IMR-90 (cell line): ENCODE measurements around the gene RRP1B. TPM values are rescaled to one million over a fixed set of nuclear protein-coding genes. Genes with fewer than 3 reads are reported as not detected.

Experiments
- ATAC-seq: fragments of 200-7000 bp; cut with Tn5 transposase; 2 replicates; pipeline ENCODE4 v1.9.1; 2020; ENCODE audit warnings: low read depth, mild to moderate bottlenecking, moderate library complexity
- BruUV-seq: library from RNA; stranded (reverse); fragments of 400-500 nt; replicated peaks from 2 replicates; lab custom pipeline; 2021; lab: Mats Ljungman, UMichigan
- CTCF ChIA-PET: fragments of 300-600 bp; formaldehyde crosslinking; extraction: SDS; loops from one replicate; lab custom pipeline; 2021; ENCODE audit warnings: antibody characterized with exemption; lab: Yijun Ruan, JAX
- POLR2A ChIA-PET: fragments of 300-600 bp; sonication (Branson Sonifier 250); formaldehyde crosslinking; loops from one replicate; lab custom pipeline; 2022; ENCODE audit warnings: antibody characterized with exemption; ENCODE audit not compliant: unreplicated experiment; lab: Charles Lee
- DNase-seq: peaks from one replicate; pipeline ENCODE4 v3.0.0; 2013
- H2AFZ ChIP-seq: replicated peaks from 2 replicates; pipeline ENCODE3; 2013; ENCODE audit warnings: low read length, mild to moderate bottlenecking; ENCODE audit not compliant: poor library complexity
- H2AK5ac ChIP-seq: 2 replicates; pipeline ENCODE4 v1.6.1; 2013; ENCODE audit warnings: low read depth, low read length, inconsistent platforms
- H2AK9ac ChIP-seq: replicated peaks from 2 replicates; pipeline ENCODE3; 2013; ENCODE audit warnings: mild to moderate bottlenecking, low read depth, low read length, moderate library complexity; ENCODE audit not compliant: poor library complexity
- H2BK120ac ChIP-seq: 2 replicates; pipeline ENCODE4 v1.6.1; 2013; ENCODE audit warnings: low read depth, low read length, inconsistent platforms
- H2BK15ac ChIP-seq: 3 replicates; pipeline ENCODE4 v1.6.1; 2013; ENCODE audit warnings: low read depth, low read length, inconsistent platforms
- H2BK20ac ChIP-seq: 2 replicates; pipeline ENCODE4 v1.6.1; 2013; ENCODE audit warnings: low read depth, mild to moderate bottlenecking, inconsistent platforms, low read length, moderate library complexity
- H2BK5ac ChIP-seq: 2 replicates; pipeline ENCODE4 v1.6.1; 2013; ENCODE audit warnings: mild to moderate bottlenecking, low read depth, low read length, inconsistent platforms; ENCODE audit not compliant: poor library complexity, severe bottlenecking
- H3K14ac ChIP-seq: replicated peaks from 2 replicates; pipeline ENCODE4 v1.6.1; 2013; ENCODE audit warnings: low read depth, low read length, inconsistent platforms
- H3K18ac ChIP-seq: 2 replicates; pipeline ENCODE4 v1.6.1; 2013; ENCODE audit warnings: low read depth, low read length, control low read depth
- H3K23ac ChIP-seq: 2 replicates; pipeline ENCODE4 v1.6.1; 2013; ENCODE audit warnings: low read depth, low read length, inconsistent platforms
- H3K27ac ChIP-seq: 2 replicates; pipeline ENCODE4 v1.5.1; 2013; ENCODE audit warnings: mild to moderate bottlenecking, control low read depth, low read length; ENCODE audit not compliant: insufficient read depth
- H3K27me3 ChIP-seq: 2 replicates; pipeline ENCODE4 v1.6.1; 2013; ENCODE audit warnings: low read length; ENCODE audit not compliant: control insufficient read depth, insufficient read depth
- H3K36me3 ChIP-seq: 2 replicates; pipeline ENCODE4 v1.6.1; 2013; ENCODE audit warnings: low read length, mixed read lengths; ENCODE audit not compliant: control insufficient read depth, insufficient read depth
- H3K4ac ChIP-seq: 2 replicates; pipeline ENCODE4 v1.6.1; 2013; ENCODE audit warnings: low read depth, low read length, inconsistent platforms
- H3K4me1 ChIP-seq: 2 replicates; pipeline ENCODE4 v1.6.1; 2013; ENCODE audit warnings: low read length, mixed read lengths; ENCODE audit not compliant: control insufficient read depth, insufficient read depth
- H3K4me2 ChIP-seq: 2 replicates; pipeline ENCODE4 v1.6.1; 2013; ENCODE audit warnings: low read depth, mild to moderate bottlenecking, control low read depth, low read length, moderate library complexity
- H3K4me3 ChIP-seq: 2 replicates; pipeline ENCODE4 v1.5.1; 2013; ENCODE audit warnings: low read depth, mild to moderate bottlenecking, control low read depth, low read length, moderate library complexity; ENCODE audit not compliant: insufficient read depth
- H3K56ac ChIP-seq: 2 replicates; pipeline ENCODE4 v1.6.1; 2013; ENCODE audit warnings: low read length, inconsistent platforms; ENCODE audit not compliant: insufficient read depth; ENCODE audit errors: extremely low read depth
- H3K79me1 ChIP-seq, 2 experiments: 2 replicates each; pipeline ENCODE4 v1.6.1; 2013; ENCODE audit warnings: low read length in 2 of 2, inconsistent platforms in 1 of 2, low read depth in 1 of 2
- H3K9ac ChIP-seq: 2 replicates; pipeline ENCODE4 v1.6.1; 2013; ENCODE audit warnings: low read depth, low read length, control low read depth
- H3K9me1 ChIP-seq: 2 replicates; pipeline ENCODE4 v1.6.1; 2013; ENCODE audit warnings: low read length, inconsistent platforms; ENCODE audit not compliant: insufficient read depth
- H3K9me3 ChIP-seq: 2 replicates; pipeline ENCODE4 v1.6.1; 2013; ENCODE audit warnings: low read length; ENCODE audit not compliant: control insufficient read depth, insufficient read depth
- H4K20me1 ChIP-seq: 2 replicates; pipeline ENCODE4 v1.6.1; 2013; ENCODE audit warnings: low read length, inconsistent platforms; ENCODE audit not compliant: insufficient read depth
- H4K5ac ChIP-seq: 2 replicates; pipeline ENCODE4 v1.6.1; 2013; ENCODE audit warnings: mild to moderate bottlenecking, low read depth, low read length, control low read depth
- H4K8ac ChIP-seq, 2 experiments: 2 replicates each; pipeline ENCODE4 v1.6.1; 2013; ENCODE audit warnings: low read depth in 2 of 2, low read length in 2 of 2, control low read depth in 1 of 2, inconsistent platforms in 1 of 2
- H4K91ac ChIP-seq: 2 replicates; pipeline ENCODE4 v1.6.1; 2013; ENCODE audit warnings: low read depth, low read length, inconsistent platforms; ENCODE audit not compliant: insufficient read depth
- BHLHE40 ChIP-seq: fragments of 150-350 bp; IDR thresholded peaks from 2 replicates; pipeline ENCODE4 v1.6.1; 2016; ENCODE audit warnings: mild to moderate bottlenecking, low read depth, low read length
- CEBPB ChIP-seq: IDR thresholded peaks from 2 replicates; pipeline ENCODE4 v1.6.1; 2012; ENCODE audit warnings: low read depth, low read length, improper control_type of control experiment
- CHD1 ChIP-seq: IDR thresholded peaks from 2 replicates; pipeline ENCODE4 v1.6.1; 2012; ENCODE audit warnings: low read depth, low read length, improper control_type of control experiment
- CTCF ChIP-seq: conservative IDR thresholded peaks from 2 replicates; pipeline ENCODE4 v1.5.1; 2012; ENCODE audit warnings: mild to moderate bottlenecking, low read depth, low read length, improper control_type of control experiment
- ELK1 ChIP-seq: fragments of 150-350 bp; IDR thresholded peaks from 2 replicates; pipeline ENCODE4 v1.6.1; 2016; ENCODE audit warnings: low read depth, mild to moderate bottlenecking, low read length, moderate library complexity, borderline replicate concordance
- FOS ChIP-seq: fragments of 150-350 bp; IDR thresholded peaks from 2 replicates; pipeline ENCODE4 v1.6.1; 2016; ENCODE audit warnings: low read depth, low read length
- MAFK ChIP-seq: IDR thresholded peaks from 2 replicates; pipeline ENCODE4 v1.6.1; 2012; ENCODE audit warnings: low read depth, low read length, improper control_type of control experiment
- MAZ ChIP-seq: IDR thresholded peaks from 2 replicates; pipeline ENCODE4 v1.6.1; 2012; ENCODE audit warnings: low read depth, mild to moderate bottlenecking, low read length, improper control_type of control experiment, moderate library complexity, borderline replicate concordance
- MXI1 ChIP-seq: IDR thresholded peaks from 2 replicates; pipeline ENCODE4 v1.6.1; 2012; ENCODE audit warnings: low read depth, mild to moderate bottlenecking, low read length, moderate library complexity, borderline replicate concordance
- NFE2L2 ChIP-seq: fragments of 150-350 bp; IDR thresholded peaks from 2 replicates; pipeline ENCODE4 v1.6.1; 2016; ENCODE audit warnings: low read depth, mild to moderate bottlenecking, low read length
- POLR2A ChIP-seq: IDR thresholded peaks from 2 replicates; pipeline ENCODE4 v1.6.1; 2012; ENCODE audit warnings: mild to moderate bottlenecking, low read depth, low read length
- RAD21 ChIP-seq: IDR thresholded peaks from 2 replicates; pipeline ENCODE4 v1.6.1; 2012; ENCODE audit warnings: low read length, improper control_type of control experiment
- RCOR1 ChIP-seq: IDR thresholded peaks from 2 replicates; pipeline ENCODE4 v1.6.1; 2012; ENCODE audit warnings: mild to moderate bottlenecking, low read length, improper control_type of control experiment; ENCODE audit not compliant: insufficient replicate concordance
- RFX5 ChIP-seq: IDR thresholded peaks from 2 replicates; pipeline ENCODE4 v1.8.0; 2012; ENCODE audit warnings: low read depth, mild to moderate bottlenecking, low read length, moderate library complexity
- SMC3 ChIP-seq: fragments of 150-350 bp; IDR thresholded peaks from 2 replicates; pipeline ENCODE4 v1.6.1; 2016; ENCODE audit warnings: low read depth, mild to moderate bottlenecking, antibody characterized with exemption, low read length, moderate library complexity
- USF2 ChIP-seq: fragments of 150-350 bp; IDR thresholded peaks from 2 replicates; pipeline ENCODE4 v1.6.1; 2017; ENCODE audit warnings: mild to moderate bottlenecking, antibody characterized with exemption, low read length, low read depth
- WGBS, 2 experiments: methylation state at CpG; one replicate each; pipeline versions ENCODE4 v1.1.5 to v1.1.7; 2013; ENCODE audit warnings: missing lambda C conversion rate in 2 of 2; ENCODE audit not compliant: insufficient read length in 1 of 2; ENCODE audit errors: extremely low coverage in 2 of 2; 5-methylcytosine and 5-hydroxymethylcytosine counted together
- dilution Hi-C: fragments of 300-500 bp; cut with HindIII; formaldehyde crosslinking; loops from one replicate; pipeline ENCODE4 v1.14.3; 2018; ENCODE audit warnings: low sequenced_read_pairs; ENCODE audit not compliant: unreplicated experiment
- in situ Hi-C: fragments of 300-500 bp; cut with MboI; formaldehyde crosslinking; loops from 3 replicates; pipeline ENCODE4 v1.14.3; 2019; ENCODE audit warnings: low sequenced_read_pairs, inconsistent platforms, mixed read lengths
- intact Hi-C: fragments of 100-400 bp; cut with micrococcal nuclease; formaldehyde crosslinking; loops from 2 replicates; pipeline ENCODE4 v1.10.0; 2022
- polyA plus RNA-seq, 3 experiments: library from polyadenylated mRNA; depleted of rRNA; stranded (reverse); fragments of >200 nt; gene quantifications; 2 replicates each; pipeline ENCODE4 v1.2.3, GENCODE V29; 2012; ENCODE audit warnings: low replicate concordance in 1 of 3
- total RNA-seq: library from RNA; depleted of rRNA; stranded (reverse); fragments of >200 nt; gene quantifications from 2 replicates; pipeline ENCODE4 v1.2.3, GENCODE V29; 2012

The RRP1B gene
- total and polyA plus RNA-seq, 2 of the 4 experiments (the other 2 are of a cell fraction), result 11.1 to 16.1 TPM

GRCh38 chr21:43662286-43662685 is 2.9 kb downstream of the RRP1B start:
- no peak overlapping the region for H3K4ac ChIP-seq
- 0 out of 2 replicates have a peak, but pooled peaks cover 2% of the 10 kb centered on the region for H3K4me1 ChIP-seq
- no peak overlapping the region for H2AK9ac ChIP-seq
- dilution Hi-C loops (no loop called here), in situ Hi-C loops (no loop called here), intact Hi-C loops (loop anchor here (10.0 kb wide), 1 partner anchor 63 kb away; no protein-coding TSS in a partner anchor)
- no peak for ATAC-seq
- POLR2A ChIA-PET, result no interaction called here
- no peak overlapping the region for H2BK5ac ChIP-seq
- no peaks in the 10 kb centered on the region for H3K9me3 ChIP-seq
- H3K9ac ChIP-seq, result no peak overlapping the region
- no peak overlapping the region for H2AFZ ChIP-seq
- no peak overlapping the region for H2BK20ac ChIP-seq
- BruUV-seq, result no TSS peak
- H4K8ac ChIP-seq, result no peak overlapping the region
- H2BK120ac ChIP-seq, result no peak overlapping the region
- 74% methylated on average over 5 of the region's 6 CpGs; no CpG with 5 or more reads in 1 of the 2 experiments for WGBS, 2 experiments
- peak; percentile 12 for DNase-seq
- no peak overlapping the region for H2AK5ac ChIP-seq
- no peak overlapping the region for H3K56ac ChIP-seq
- H3K9me1 ChIP-seq, result peaks cover 15% of the 10 kb centered on the region; the same call in 1 of the 2 replicates
- no peak overlapping the region for H3K18ac ChIP-seq
- H4K91ac ChIP-seq, result no peak overlapping the region
- H3K14ac ChIP-seq, result no peak overlapping the region
- H4K5ac ChIP-seq, result no peak overlapping the region
- H3K36me3 ChIP-seq, result peaks cover 12% of the 10 kb centered on the region
- H3K23ac ChIP-seq, result no peak overlapping the region
- peaks cover 44 to 62% of the 10 kb centered on the region in 2 experiments for H3K79me1 ChIP-seq
- H4K20me1 ChIP-seq, result peaks cover 24% of the 10 kb centered on the region
- no peak overlapping the region for H3K4me3 ChIP-seq
- no peak overlapping the region for H3K4me2 ChIP-seq
- CTCF ChIA-PET, result no interaction called here
- H3K27ac ChIP-seq, result no peak overlapping the region
- H3K27me3 ChIP-seq, result no peaks in the 10 kb centered on the region
- TF ChIP-seq MAZ, result no peak
- TF ChIP-seq MAFK, result no peak
- TF ChIP-seq BHLHE40, result no peak
- TF ChIP-seq ELK1, result no peak
- no peak for TF ChIP-seq RAD21
- TF ChIP-seq RCOR1, result no peak
- no peak for TF ChIP-seq SMC3
- TF ChIP-seq FOS, result no peak
- TF ChIP-seq NFE2L2, result no peak
- TF ChIP-seq MXI1, result no peak
- no peak for TF ChIP-seq USF2
- no peak for TF ChIP-seq CHD1
- TF ChIP-seq CTCF, result no peak
- no peak for TF ChIP-seq RFX5
- TF ChIP-seq POLR2A, result no peak
- TF ChIP-seq CEBPB, result no peak
- H2BK15ac ChIP-seq, result no peak overlapping the region
